HG03139 (cell line): ENCODE measurements around the gene SYT15B.
"Not testable (repeated sequence)": the region's sequence is repeated elsewhere in the genome, so short reads cannot be mapped to it uniquely, and the experiment has no call there.

ENCODE experiments used
- ATAC-seq: cut with Tn5 transposase; IDR thresholded peaks from one replicate; pipeline ENCODE4 v1.9.1; 2021; ENCODE audit not compliant: unreplicated experiment

Gene SYT15B

GRCh38 chr10:47730911-47731310 lies 32.5 kb downstream of the SYT15B start:
- ATAC-seq: not testable (repeated sequence)

- not testable (repeated sequence) for ATAC-seq
Observed at GRCh38 chr10:47725740-47726139, 37.7 kb downstream of the SYT15B start.

- ATAC-seq: not testable (repeated sequence)
Observed at GRCh38 chr10:47725047-47725446, 38.3 kb downstream of the SYT15B start.

GRCh38 chr10:47724119-47724518 lies 39.3 kb downstream of the SYT15B start:
- ATAC-seq: not testable (repeated sequence)

- ATAC-seq: not testable (repeated sequence)
Observed at GRCh38 chr10:47723362-47723761, 40.0 kb downstream of the SYT15B start.

GRCh38 chr10:47717011-47717769 lies 46.2 kb downstream of the SYT15B start:
- not testable (repeated sequence) for ATAC-seq
